ENCODE data around the gene ZNF780B. TPM values are rescaled to one million over a fixed set of nuclear protein-coding genes. Genes with fewer than 3 reads are reported as not detected.

Gene ZNF780B
- 12.3 and 13.2 TPM in 2 replicates for total RNA-seq (ENCODE audit: low replicate concordance)

GRCh38 chr19:40055832-40056504 lies at the start of gene ZNF780B:
Gene ZNF780B (minus strand): TSS chr19:40056231. CDS start chr19:40050332, 5,899 bp downstream.

GRCh38 chr19:40090241-40091204 lies 34.5 kb upstream of the ZNF780B start, which contains the start of gene ZNF780A:
Gene ZNF780A (minus strand): TSS chr19:40090943. CDS start chr19:40084753, 6,190 bp downstream.

GRCh38 chr19:39996811-39997637 lies 59.0 kb downstream of the ZNF780B start, which contains the start of gene ZNF546:
Gene ZNF546 (plus strand): TSS chr19:39997060. CDS start chr19:39998327, 1,267 bp downstream.

Other genes starting within 250 kb of the ZNF780B start
- 9.0 and 11.7 TPM in 2 replicates for gene DYRK1B, start 222.1 kb downstream of the ZNF780B start, total RNA-seq (ENCODE audit: low replicate concordance)
- 232 and 277 TPM in 2 replicates for gene FBL, start 209.9 kb downstream of the ZNF780B start, total RNA-seq (ENCODE audit: low replicate concordance)
- gene FCGBP, start 121.6 kb downstream of the ZNF780B start, total RNA-seq (ENCODE audit: low replicate concordance) = 0.15 and 2.7 TPM in 2 replicates
- 75.2 and 119 TPM in 2 replicates for gene PSMC4, start 85.1 kb downstream of the ZNF780B start, total RNA-seq (ENCODE audit: low replicate concordance)
- gene ZNF546, start 59.2 kb downstream of the ZNF780B start, total RNA-seq (ENCODE audit: low replicate concordance) = 3.1 and 3.6 TPM in 2 replicates
- 12.3 and 16.5 TPM in 2 replicates for gene ZNF780A, start 34.7 kb upstream of the ZNF780B start, total RNA-seq (ENCODE audit: low replicate concordance)
- gene MAP3K10, start 135.2 kb upstream of the ZNF780B start, total RNA-seq (ENCODE audit: low replicate concordance) = 4.0 and 7.1 TPM in 2 replicates
- not detected in 2 replicates for gene TTC9B, start 162.2 kb upstream of the ZNF780B start, total RNA-seq (ENCODE audit: low replicate concordance)
- gene CCNP, start 170.5 kb upstream of the ZNF780B start, total RNA-seq (ENCODE audit: low replicate concordance) = 0.08 and 0.12 TPM in 2 replicates
- gene AKT2, start 229.1 kb upstream of the ZNF780B start, total RNA-seq (ENCODE audit: low replicate concordance) = 58.4 and 64.4 TPM in 2 replicates